Measurements from ENCODE around the gene MAGOH. TPM values are rescaled to one million over a fixed set of nuclear protein-coding genes. Genes with fewer than 3 reads are reported as not detected.

MAGOH gene
- polyA plus RNA-seq, 1 of the 3 experiments (the other 2 are of a cell fraction), result 26.5 TPM

GRCh38 chr1:53210352-53210751 lies 28.0 kb downstream of the MAGOH start:
- DNase-seq, result no peak
- no peak overlapping the region for H3K4me3 ChIP-seq (ENCODE audit: low read depth in 2 of 2, low read length in 1 of 2)
- no peak overlapping the region for H3K27ac ChIP-seq (ENCODE audit: low read depth in 2 of 2, low read length in 1 of 2)
- H2AFZ ChIP-seq (ENCODE audit: low read depth), result no peak overlapping the region
- no peaks in the 10 kb centered on the region for H3K4me1 ChIP-seq (ENCODE audit: control insufficient read depth in 1 of 2, insufficient read depth in 2 of 2, low read depth in 1 of 2, low read length in 1 of 2)
- H3K9ac ChIP-seq, result no peak overlapping the region
- POLR2A ChIA-PET, result interaction anchor here (1.3 kb wide), 1 partner anchor 9 kb away, joined by 3 read pairs; no protein-coding TSS in a partner anchor
- H3K9me2 ChIP-seq, result no peaks in the 10 kb centered on the region
- TF ChIP-seq, protein P1, sequence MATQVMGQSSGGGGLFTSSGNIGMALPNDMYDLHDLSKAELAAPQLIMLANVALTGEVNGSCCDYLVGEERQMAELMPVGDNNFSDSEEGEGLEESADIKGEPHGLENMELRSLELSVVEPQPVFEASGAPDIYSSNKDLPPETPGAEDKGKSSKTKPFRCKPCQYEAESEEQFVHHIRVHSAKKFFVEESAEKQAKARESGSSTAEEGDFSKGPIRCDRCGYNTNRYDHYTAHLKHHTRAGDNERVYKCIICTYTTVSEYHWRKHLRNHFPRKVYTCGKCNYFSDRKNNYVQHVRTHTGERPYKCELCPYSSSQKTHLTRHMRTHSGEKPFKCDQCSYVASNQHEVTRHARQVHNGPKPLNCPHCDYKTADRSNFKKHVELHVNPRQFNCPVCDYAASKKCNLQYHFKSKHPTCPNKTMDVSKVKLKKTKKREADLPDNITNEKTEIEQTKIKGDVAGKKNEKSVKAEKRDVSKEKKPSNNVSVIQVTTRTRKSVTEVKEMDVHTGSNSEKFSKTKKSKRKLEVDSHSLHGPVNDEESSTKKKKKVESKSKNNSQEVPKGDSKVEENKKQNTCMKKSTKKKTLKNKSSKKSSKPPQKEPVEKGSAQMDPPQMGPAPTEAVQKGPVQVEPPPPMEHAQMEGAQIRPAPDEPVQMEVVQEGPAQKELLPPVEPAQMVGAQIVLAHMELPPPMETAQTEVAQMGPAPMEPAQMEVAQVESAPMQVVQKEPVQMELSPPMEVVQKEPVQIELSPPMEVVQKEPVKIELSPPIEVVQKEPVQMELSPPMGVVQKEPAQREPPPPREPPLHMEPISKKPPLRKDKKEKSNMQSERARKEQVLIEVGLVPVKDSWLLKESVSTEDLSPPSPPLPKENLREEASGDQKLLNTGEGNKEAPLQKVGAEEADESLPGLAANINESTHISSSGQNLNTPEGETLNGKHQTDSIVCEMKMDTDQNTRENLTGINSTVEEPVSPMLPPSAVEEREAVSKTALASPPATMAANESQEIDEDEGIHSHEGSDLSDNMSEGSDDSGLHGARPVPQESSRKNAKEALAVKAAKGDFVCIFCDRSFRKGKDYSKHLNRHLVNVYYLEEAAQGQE (IDR thresholded peaks at IDR 0.05; ENCODE audit: low read depth, low read length), result no peak
- TF ChIP-seq TEAD4 (IDR thresholded peaks at IDR 0.05; ENCODE audit: borderline replicate concordance, insufficient read depth), result no peak
- TF ChIP-seq EP300 (IDR thresholded peaks at IDR 0.05; ENCODE audit: borderline replicate concordance in 1 of 2, low read depth in 1 of 2, low read length in 1 of 2), result no peak
- TF ChIP-seq GABPA (IDR thresholded peaks at IDR 0.05; ENCODE audit: low read depth), result no peak
- TF ChIP-seq RXRA (IDR thresholded peaks at IDR 0.05; ENCODE audit: borderline replicate concordance, low read depth), result no peak
- TF ChIP-seq NFIC (IDR thresholded peaks at IDR 0.05; ENCODE audit: borderline replicate concordance), result no peak
- no peak for TF ChIP-seq FOXJ3 (CRISPR knock-in tag; IDR thresholded peaks at IDR 0.05)
- TF ChIP-seq RAD21 (IDR thresholded peaks at IDR 0.05; ENCODE audit: low read length), result no peak
- TF ChIP-seq, protein P2, sequence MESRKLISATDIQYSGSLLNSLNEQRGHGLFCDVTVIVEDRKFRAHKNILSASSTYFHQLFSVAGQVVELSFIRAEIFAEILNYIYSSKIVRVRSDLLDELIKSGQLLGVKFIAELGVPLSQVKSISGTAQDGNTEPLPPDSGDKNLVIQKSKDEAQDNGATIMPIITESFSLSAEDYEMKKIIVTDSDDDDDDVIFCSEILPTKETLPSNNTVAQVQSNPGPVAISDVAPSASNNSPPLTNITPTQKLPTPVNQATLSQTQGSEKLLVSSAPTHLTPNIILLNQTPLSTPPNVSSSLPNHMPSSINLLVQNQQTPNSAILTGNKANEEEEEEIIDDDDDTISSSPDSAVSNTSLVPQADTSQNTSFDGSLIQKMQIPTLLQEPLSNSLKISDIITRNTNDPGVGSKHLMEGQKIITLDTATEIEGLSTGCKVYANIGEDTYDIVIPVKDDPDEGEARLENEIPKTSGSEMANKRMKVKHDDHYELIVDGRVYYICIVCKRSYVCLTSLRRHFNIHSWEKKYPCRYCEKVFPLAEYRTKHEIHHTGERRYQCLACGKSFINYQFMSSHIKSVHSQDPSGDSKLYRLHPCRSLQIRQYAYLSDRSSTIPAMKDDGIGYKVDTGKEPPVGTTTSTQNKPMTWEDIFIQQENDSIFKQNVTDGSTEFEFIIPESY (IDR thresholded peaks at IDR 0.05; ENCODE audit: borderline replicate concordance, low read depth), result no peak
- no peak for TF ChIP-seq USF2 (IDR thresholded peaks at IDR 0.05; ENCODE audit: borderline replicate concordance, low read depth, low read length)
- no peak for TF ChIP-seq SIN3A (IDR thresholded peaks at IDR 0.05; ENCODE audit: borderline replicate concordance, low read depth, low read length)
- no peak for TF ChIP-seq MEF2A (IDR thresholded peaks at IDR 0.05; ENCODE audit: borderline replicate concordance, low read depth)
- no peak for TF ChIP-seq ELF1 (IDR thresholded peaks at IDR 0.05)
- TF ChIP-seq TAF1 (IDR thresholded peaks at IDR 0.05; ENCODE audit: borderline replicate concordance, low read depth, low read length), result no peak
- TF ChIP-seq MXI1 (IDR thresholded peaks at IDR 0.05; ENCODE audit: low read depth, low read length), result no peak
- TF ChIP-seq EZH2phosphoT487 (IDR thresholded peaks at IDR 0.05; ENCODE audit: borderline replicate concordance, low read depth), result no peak
- peaks cover 51 to 73% of the 10 kb centered on the region in 2 experiments for H3K36me3 ChIP-seq (replicated peaks in 1 of 2; ENCODE audit: control insufficient read depth in 1 of 2, insufficient read depth in 2 of 2, low read length in 1 of 2)
- H3K9me3 ChIP-seq, result peaks cover 2% of the 10 kb centered on the region; the same call in 1 of the 2 replicates
- no peak overlapping the region for H3K4me2 ChIP-seq
- H3F3A ChIP-seq (replicated peaks; ENCODE audit: insufficient read depth), result no peaks in the 10 kb centered on the region
- H3K27me3 ChIP-seq (ENCODE audit: insufficient read depth), result no peaks in the 10 kb centered on the region
- 91% methylated on average over 7 of the region's 7 CpGs for WGBS (ENCODE audit: low lambda C conversion rate)
- no peaks in the 10 kb centered on the region for H4K20me1 ChIP-seq (ENCODE audit: insufficient read depth)
- CTCF ChIA-PET, result no interaction called here
- H3K79me2 ChIP-seq (ENCODE audit: insufficient read depth), result no peaks in the 10 kb centered on the region
